VCaP (cell line): ENCODE data around the gene LRP3.
A peak's percentile ranks its signal among the peaks of the same experiment; 100 is the strongest.
"Not testable (repeated sequence)": the region's sequence is repeated elsewhere in the genome, so short reads cannot be mapped to it uniquely, and the experiment has no call there.

Experiments
- H3K27ac ChIP-seq: fragments of 450-650 bp; 2 replicates; pipeline ENCODE4 v1.5.1; 2017
- TF ChIP-seq, protein P1 (sequence below): fragments of 450-650 bp; conservative IDR thresholded peaks from 2 replicates; pipeline ENCODE4 v1.5.1; 2017; ENCODE audit warnings: mild to moderate bottlenecking, moderate library complexity

Gene LRP3

DNA sequence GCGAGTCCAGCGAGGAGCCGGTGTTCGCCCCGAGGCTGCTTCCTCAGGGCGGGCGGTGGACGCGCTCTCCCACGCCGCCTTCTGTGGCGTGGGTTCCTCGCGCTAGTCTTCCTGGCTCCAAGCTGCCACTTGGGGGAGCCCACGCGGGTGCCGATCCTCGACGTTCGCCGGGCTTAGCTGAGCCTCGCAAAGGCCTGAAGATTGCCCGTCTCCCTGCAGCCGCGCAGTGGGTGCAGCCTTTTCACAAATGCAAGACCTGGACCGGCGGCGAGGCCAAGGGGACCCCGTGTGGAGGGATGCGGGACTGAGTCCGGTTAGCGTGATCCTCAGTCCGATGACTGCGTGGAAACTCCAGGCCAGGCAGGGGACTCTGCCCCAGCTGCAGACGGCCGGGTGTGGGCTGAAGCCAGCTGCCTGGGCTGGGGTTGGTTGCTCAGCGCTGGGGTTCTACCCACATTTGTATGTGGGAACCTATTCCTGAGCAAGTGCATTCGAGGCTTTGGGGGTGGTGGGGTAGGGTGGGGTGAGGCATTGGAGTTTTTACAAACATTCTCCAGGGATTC, 16.6 kb upstream of the LRP3 start:
- TF ChIP-seq, protein P1, sequence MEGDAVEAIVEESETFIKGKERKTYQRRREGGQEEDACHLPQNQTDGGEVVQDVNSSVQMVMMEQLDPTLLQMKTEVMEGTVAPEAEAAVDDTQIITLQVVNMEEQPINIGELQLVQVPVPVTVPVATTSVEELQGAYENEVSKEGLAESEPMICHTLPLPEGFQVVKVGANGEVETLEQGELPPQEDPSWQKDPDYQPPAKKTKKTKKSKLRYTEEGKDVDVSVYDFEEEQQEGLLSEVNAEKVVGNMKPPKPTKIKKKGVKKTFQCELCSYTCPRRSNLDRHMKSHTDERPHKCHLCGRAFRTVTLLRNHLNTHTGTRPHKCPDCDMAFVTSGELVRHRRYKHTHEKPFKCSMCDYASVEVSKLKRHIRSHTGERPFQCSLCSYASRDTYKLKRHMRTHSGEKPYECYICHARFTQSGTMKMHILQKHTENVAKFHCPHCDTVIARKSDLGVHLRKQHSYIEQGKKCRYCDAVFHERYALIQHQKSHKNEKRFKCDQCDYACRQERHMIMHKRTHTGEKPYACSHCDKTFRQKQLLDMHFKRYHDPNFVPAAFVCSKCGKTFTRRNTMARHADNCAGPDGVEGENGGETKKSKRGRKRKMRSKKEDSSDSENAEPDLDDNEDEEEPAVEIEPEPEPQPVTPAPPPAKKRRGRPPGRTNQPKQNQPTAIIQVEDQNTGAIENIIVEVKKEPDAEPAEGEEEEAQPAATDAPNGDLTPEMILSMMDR = peak; percentile 67
- H3K27ac ChIP-seq = peak overlapping the region; percentile 97

DNA sequence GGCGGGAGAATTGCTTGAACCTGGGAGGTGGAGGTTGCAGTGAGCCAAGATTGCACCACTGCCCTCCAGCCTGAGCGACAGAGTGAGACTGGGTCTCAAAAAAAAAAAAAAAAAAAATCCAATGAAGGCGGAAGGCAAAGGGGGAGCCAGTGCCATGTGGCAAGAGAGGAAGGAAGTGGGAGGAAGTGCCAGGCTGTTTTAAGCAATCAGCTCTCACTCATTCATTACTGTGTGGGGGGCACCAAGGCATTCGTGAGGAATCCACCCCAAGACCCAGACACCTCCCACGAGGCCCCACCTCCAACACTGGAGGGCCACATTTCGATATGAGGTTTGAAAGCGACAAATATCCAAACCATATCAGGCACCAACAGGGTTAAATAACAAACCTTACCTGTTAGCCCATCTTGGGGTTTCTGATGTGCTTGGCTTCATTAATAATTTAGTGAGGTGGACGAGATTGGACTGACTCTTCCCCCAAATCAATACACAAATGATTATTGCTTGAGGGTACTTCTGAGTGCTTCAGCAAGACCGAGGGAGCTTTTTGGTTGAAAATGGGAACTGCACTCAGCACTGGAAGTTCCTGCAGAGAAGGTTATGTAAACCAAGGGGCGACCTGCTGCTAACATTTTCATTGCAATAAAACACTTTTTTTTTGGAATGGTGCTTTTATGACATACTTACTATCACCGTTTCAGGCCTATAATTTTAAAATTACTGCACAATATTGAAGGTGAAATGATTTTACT, 7.5 kb upstream of the LRP3 start:
- H3K27ac ChIP-seq = no peak overlapping the region
- TF ChIP-seq, protein P1 = no peak

DNA sequence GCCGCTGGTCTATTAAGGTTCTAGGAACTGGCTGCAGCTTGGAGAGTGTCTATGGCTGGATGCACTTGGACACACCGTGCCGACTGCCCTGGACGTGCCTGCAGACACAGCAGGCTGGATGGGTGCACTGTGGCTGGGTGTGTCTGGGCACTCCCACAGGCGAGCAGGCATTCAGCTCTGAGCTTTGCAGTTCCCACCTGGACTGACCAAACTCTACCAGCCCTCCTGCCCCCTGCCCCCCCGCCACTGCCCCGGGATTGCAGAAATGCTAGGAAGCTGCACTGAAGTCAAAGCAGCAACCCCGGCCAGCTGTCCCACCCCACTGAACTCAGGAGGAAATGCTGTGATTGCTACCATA, 7.0 kb upstream of the LRP3 start:
- no peak overlapping the region for H3K27ac ChIP-seq
- TF ChIP-seq, protein P1 = no peak

DNA sequence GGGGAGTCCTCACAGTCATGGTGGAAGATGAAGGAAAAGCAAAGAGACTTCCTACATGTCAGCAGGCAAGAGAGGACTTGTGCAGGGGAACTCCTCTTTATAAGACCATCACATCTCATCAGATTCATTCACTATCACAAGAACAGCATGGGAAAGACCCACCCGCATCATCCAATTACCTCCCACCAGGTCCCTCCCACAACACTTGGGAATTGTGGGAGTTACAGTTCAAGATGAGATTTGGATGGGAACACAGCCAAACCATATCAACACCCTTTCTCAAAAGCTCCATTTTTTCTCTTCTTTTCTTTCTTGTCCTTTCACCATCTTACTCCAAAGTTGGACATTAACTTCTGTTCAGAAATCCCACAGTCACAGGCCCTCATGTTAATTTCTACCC, 4.7 kb upstream of the LRP3 start:
- TF ChIP-seq, protein P1 = no peak

DNA sequence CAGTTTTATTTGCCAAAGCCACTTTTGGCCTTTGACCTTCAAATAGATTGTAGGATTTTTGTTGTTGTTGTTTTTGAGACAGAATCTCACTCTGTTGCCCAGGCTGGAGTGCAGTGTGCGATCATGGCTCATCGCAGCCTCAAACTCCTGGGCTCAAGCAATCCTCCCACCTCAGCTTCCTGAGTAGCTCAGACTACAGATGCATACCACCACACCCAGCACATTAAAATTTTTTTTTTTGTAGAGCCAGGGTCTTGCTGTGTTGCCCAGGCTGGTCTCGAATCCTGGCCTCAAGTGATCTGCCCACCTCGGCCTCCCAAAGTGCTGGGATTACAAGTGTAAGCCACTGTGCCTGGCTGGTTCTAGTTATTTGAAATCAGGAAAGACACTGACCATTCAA, 3.0 kb upstream of the LRP3 start:
- H3K27ac ChIP-seq = not testable (repeated sequence)

More for the DNA sequence above, 4.7 kb upstream of the LRP3 start:
- H3K27ac ChIP-seq = no peak overlapping the region

DNA sequence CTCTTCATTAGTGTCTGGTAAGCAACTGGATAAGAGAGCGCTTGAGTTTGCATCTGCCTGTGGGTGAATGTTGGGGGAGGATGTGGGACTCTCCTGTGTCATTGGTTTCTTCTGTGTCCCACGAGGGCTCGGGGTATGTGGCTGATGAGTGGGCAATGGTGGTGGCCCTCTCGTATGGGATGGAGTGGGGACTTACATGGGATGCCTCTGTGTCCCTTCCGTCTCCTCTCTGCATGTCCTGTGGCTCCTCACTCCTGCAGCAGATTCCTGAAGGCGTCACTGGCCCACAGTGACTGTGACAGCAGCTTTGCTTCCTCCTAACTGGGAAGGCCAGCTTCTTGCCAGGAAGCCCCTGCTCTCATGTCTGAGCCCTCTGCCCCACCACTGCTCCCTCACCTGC, 2.6 kb upstream of the LRP3 start:
- TF ChIP-seq, protein P1 = no peak

DNA sequence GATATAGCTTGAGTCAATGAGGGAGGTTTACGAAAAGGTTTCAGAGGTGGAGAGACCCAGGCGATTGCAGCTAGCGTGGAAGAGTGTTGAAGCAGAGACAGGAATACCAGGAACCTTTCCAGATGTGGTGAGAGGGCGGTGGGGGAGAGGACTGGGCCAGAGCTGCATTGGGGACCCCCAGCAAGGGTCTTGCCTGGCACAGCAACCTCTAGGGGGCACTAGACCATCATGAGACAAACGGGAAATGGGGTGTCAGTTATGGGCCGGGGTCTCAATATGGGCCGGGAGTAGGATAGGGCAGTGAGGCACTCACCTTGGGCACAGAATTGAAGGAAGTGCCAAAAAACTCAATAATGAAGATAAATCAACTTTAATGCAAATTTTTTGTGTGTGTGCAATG, 2.1 kb upstream of the LRP3 start:
- no peak overlapping the region for H3K27ac ChIP-seq
- TF ChIP-seq, protein P1 = 0 out of 2 replicates have a peak, but pooled peaks have one; percentile 10

More for the DNA sequence above, 2.6 kb upstream of the LRP3 start:
- no peak overlapping the region for H3K27ac ChIP-seq

DNA sequence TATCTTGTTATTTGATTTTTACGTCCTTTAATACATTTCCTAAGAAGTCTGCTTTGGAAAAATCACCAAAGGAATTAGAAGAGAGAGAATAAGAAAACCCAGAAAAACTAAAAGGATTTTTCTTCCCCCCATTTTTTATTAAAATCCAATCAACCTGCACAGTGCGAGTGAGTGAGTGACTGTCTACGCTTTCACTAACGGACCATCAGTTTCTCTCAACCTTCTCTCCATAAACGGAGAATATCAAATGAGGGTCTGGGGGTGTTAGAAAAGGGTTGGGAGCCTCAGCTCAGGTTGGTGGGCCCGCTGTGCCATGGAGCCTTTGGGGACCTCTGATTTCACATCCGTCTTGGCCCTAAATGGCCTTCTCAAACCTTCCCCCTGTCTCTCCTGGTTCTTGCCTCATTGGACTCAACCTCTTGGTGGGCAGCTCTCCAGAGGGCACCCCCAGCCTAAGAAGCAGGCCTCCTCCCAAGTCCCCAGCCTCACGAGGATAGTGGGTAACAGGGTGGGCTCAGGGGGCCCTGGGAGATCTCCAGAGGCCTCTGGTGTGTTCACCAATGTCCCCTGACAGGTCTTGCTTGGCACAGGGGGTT, 763 bp upstream of the LRP3 start:
- TF ChIP-seq, protein P1 = no peak
- H3K27ac ChIP-seq = peak overlapping the region; percentile 84; the same call in 1 of the 2 replicates
